Gastroesophageal sphincter (tissue), 3 donors: ENCODE measurements around the gene C2orf78.

Experiments
- CTCF ChIP-seq, 4 experiments: fragments of 200-600 bp in 2 of 4; fragments of 450-650 bp in 2 of 4; sonication (generic) in 1 of 4; IDR thresholded peaks; one replicate each; pipeline ENCODE4 v1.5.1; 2017 to 2019; ENCODE audit warnings: antibody characterized with exemption in 4 of 4, mild to moderate bottlenecking in 2 of 4, moderate library complexity in 2 of 4
- EP300 ChIP-seq: sonication (generic); formaldehyde crosslinking; IDR thresholded peaks from one replicate; pipeline ENCODE4 v1.6.1; 2017; ENCODE audit warnings: antibody characterized with exemption, mild to moderate bottlenecking
- POLR2A ChIP-seq, 2 donors: fragments of 450-650 bp; IDR thresholded peaks; one replicate each; pipeline ENCODE4 v1.6.1; 2017; ENCODE audit warnings: antibody characterized with exemption in 2 of 2, mild to moderate bottlenecking in 2 of 2, moderate library complexity in 1 of 2
- POLR2AphosphoS5 ChIP-seq: sonication (generic); formaldehyde crosslinking; IDR thresholded peaks from one replicate; pipeline ENCODE4 v1.6.1; 2017; ENCODE audit warnings: antibody characterized with exemption

- no peak for TF ChIP-seq CTCF (IDR thresholded peaks at IDR 0.05)
- TF ChIP-seq POLR2AphosphoS5 = no peak
- TF ChIP-seq EP300 = no peak
- TF ChIP-seq POLR2A (IDR thresholded peaks at IDR 0.05) = no peak
Observed at GRCh38 chr2:73749314-73749713, 34.7 kb upstream of the C2orf78 start.
